ENCODE data around the gene RBM19. TPM values are rescaled to one million over a fixed set of nuclear protein-coding genes. Genes with fewer than 3 reads are reported as not detected.

Gene RBM19
- polyA plus RNA-seq, 1 donor from 2014 or later: 16.5 TPM

DNA sequence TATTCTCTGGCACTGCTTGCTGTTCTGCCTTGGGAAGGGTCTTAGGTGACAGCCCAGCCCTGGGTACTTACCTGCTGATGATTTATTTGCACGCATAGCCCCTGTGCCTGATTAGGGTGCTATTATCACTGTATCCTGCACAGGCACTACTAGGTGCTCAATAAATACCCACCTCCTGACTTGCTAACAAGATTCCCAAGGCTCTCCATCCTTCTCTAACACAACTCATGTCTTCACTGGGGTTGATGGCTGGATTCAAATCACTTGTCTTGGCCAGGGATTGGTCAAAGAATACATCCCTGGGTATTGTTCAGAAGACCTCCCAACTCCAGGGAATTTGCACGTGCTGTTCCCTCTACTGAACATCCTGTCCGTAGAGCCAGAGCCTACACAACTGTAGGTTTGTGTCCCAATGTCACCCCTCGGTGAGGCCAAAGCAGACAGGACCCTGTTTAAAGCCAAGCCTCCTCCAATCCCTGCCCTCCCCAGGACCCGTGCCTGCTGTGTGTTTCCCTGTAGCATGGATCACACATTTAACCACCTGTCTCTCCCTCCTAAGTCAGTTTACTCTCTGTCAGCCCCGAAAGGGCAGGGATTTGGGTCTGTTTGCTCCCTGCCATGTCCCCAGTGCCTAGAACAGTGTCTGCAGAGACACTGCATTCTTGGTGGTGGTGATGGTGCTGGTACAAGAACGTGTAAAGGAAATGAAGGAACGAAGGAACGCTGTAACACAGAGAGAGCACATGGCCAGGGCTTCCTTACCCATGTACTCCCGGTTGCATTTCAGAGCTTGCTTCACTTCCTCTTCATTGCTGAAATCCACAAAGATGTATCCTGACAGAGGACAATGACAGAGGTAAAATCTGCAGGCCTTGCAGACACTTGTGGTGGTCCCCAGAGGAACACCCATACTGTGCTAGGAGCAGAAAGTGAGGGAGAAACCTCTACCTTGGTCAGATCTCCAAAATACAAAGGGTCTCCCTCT is 16.5 kb downstream of the RBM19 start:
- no peaks in the 10 kb centered on the region for H3K4me1 Mint-ChIP-seq
- H3K9me3 Mint-ChIP-seq: no peaks in the 10 kb centered on the region
- no peaks in the 10 kb centered on the region for H3K27me3 Mint-ChIP-seq
- no peak overlapping the region for H3K4me3 Mint-ChIP-seq
- H3K36me3 Mint-ChIP-seq: peaks cover 11% of the 10 kb centered on the region
- peak overlapping the region in 1 of 3 donors; percentile 2 for H3K27ac Mint-ChIP-seq

DNA sequence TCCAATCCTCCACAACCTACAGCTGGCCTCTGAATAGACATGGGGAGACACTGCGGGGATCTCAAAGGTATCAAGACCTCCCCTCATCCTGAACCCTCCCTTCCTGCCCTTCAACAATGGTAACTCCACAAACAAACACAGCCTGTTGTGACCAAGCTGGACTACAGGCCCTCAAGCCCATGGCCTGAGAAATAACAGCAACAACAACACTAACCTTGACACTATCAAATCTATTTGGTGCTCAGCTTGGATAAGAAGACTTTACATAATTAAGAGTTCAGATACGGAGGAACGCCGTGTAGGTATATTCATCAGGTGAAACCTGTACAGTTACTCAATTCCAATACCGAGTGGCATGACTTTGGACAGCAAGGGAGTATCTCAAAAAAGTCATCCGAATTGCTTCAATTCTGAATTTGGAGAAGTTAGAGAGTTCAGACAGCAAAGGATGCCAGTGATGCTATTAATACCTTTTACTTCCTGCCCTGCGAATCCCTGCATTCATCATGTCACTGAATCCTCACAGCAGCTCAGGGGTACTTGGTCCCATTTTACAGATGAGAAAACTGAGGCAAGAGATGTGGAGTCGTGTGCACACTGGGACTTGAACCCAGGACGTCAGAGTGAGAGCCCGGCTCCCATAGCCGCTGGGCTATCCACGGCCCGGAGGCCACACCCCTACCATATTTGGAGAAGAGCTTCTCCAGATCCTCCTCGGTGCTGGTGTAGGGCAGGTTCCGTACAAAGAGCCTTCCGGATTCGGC is 17.8 kb downstream of the RBM19 start:
- H3K27ac Mint-ChIP-seq: no peak overlapping the region
- no peaks in the 10 kb centered on the region for H3K4me1 Mint-ChIP-seq
- H3K36me3 Mint-ChIP-seq: peaks cover 11% of the 10 kb centered on the region
- H3K9me3 Mint-ChIP-seq: no peaks in the 10 kb centered on the region
- no peak overlapping the region for H3K4me3 Mint-ChIP-seq
- no peaks in the 10 kb centered on the region for H3K27me3 Mint-ChIP-seq

DNA sequence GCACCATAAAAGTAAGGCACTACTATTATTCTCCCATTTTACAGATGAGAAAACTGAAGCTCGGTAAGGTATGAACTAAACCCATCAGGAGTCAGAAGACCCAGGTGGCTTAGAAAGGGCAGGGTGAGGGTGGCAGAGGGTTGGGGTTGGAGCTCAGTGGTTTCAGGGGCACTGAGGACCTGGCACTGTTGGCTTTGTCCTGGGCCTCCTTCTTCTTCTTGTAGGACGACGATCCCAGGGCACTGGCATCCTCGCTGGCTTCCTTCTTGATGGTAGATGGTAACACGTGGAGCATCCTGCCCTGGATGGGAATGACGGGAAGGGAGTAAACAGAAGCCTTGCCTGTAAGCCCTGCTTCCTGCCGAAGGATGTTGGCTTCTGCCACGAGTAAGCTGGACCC is 19.9 kb downstream of the RBM19 start:
- Mint-ChIP-seq H3K27me3 (no peaks in the 10 kb centered on the region), H3K9me3 (no peaks in the 10 kb centered on the region), H3K4me1 (no peaks in the 10 kb centered on the region), H3K4me3 (no peak overlapping the region), H3K36me3 (peaks cover 13% of the 10 kb centered on the region), H3K27ac (no peak overlapping the region)

DNA sequence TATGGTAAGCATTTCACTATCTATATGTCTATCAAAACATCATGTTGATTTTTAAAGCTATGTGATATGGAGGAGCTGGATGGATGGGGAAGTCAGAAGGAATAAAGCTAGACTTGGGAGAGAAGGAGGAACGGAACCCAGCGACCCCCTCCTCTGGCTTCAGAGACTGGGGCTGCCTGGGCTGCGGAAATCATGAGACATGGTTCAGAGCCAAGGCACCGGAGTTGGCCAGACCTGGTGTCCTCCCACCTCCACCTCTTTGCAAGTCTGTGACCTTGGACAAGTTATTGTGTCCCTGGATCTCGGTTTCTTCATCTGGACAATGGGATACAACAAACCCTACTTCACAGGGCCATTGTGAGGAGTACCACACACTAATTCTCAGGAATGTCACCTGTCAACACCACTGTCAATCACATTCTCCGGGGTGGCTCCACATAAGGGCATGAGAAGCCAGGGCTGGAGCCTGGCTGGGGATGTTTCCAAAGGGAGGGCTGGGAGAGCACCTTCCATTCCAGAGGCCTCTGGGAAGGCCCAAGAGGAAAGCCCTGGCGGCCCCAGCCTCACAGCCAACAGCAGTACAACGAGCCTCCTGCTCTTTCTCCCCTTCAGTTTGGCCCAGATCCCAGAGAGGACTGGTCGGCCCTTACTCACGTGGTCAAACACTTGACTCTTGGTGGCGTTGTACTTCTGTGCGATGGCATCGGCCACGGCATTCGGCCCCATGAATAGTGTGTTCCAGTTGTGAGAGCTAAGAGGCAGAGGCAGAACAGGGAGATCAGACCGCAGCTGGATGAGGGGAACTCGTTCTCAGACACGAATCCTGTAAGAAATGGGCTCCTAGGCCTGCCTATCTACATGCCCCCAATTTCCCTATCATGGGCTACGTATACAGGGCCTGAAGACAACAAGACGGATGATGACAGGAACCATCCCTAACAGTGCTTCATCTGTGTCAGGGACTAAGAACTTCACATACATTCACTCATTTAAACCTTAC is 20.7 kb downstream of the RBM19 start:
- H3K9me3 Mint-ChIP-seq: no peaks in the 10 kb centered on the region
- no peak overlapping the region for H3K4me3 Mint-ChIP-seq
- H3K27me3 Mint-ChIP-seq: no peaks in the 10 kb centered on the region
- peaks cover 11% of the 10 kb centered on the region for H3K36me3 Mint-ChIP-seq
- peak overlapping the region in 1 of 3 donors; percentile 34 for H3K27ac Mint-ChIP-seq
- no peaks in the 10 kb centered on the region for H3K4me1 Mint-ChIP-seq

DNA sequence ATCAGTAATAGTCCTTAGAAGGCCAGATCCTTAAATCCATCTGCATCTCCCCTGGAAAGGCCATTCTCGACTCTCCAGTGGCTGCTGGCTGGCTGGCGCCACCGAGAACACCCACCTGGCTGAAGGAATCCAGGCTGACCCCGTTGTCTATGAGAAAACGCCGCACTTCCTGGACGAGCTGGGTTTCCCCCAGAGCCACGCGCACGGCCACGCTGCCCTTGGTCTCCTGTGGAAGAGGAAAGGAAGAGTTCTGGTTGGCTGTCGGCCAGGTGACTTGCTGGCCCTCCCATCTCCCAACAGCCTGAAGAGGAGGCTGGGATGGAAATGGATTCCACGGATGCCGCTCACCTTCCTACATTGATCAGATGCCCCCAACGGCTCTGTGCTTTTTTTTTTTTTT is 23.9 kb downstream of the RBM19 start:
- Mint-ChIP-seq H3K9me3 (no peaks in the 10 kb centered on the region), H3K4me1 (no peaks in the 10 kb centered on the region), H3K27ac (no peak overlapping the region), H3K27me3 (no peaks in the 10 kb centered on the region), H3K4me3 (no peak overlapping the region), H3K36me3 (peaks cover 8% of the 10 kb centered on the region)

DNA sequence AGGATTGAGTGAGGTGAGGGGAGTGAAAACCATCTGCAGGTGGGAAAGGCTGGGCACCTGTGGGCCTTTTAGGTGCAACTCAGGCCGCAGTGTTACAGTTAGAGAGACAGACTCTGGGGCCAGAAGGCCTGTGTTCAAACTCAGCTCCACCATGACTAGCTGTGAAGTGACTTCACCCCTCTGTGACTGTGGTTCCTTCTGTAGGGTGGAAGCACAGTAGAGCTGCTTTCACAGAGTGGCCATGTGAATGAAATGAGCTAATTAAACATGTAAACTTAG is 25.0 kb downstream of the RBM19 start:
- Mint-ChIP-seq H3K27ac (no peak overlapping the region), H3K4me1 (no peaks in the 10 kb centered on the region), H3K27me3 (no peaks in the 10 kb centered on the region), H3K9me3 (no peaks in the 10 kb centered on the region), H3K4me3 (no peak overlapping the region), H3K36me3 (peaks cover 7% of the 10 kb centered on the region)

DNA sequence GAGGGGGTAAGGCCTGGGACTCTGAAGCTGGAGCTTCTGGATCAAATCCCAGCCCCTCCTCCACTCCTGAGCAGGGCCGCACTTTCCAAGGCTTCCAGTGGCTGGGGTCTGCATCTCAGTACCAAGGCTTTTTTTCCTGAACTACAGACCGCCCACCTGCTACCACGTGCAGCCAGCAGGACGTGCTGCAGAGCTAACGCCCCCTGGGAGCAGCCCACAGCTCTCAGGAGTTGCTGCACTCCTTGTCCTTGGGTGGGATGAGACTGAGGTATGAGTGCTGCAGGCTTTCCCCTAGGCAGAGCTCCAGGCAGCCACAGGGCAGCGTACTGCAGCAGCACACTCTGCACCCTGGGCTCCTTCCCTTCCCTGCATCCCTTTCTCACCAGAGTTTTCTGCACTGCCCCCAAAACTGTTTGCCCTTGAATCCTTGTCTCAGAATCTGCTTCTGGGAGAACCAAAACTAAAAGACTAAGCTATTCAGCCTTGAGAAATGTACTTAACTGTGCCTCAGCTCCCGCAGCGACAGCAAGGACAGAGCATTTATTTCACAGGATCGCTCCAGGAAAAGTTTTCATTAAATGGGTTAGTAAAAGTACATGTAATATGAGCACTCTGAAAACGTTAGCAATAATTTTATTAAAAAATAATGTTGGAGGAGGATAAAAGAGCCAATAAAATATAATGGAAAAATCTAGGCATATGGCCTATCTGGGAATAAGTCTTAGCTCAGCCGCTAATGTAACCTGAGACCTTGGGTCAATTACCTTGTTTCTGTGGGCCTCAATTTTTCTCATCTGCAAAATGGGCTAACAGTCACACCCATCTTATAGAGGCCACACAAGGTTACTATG is 25.5 kb downstream of the RBM19 start:
- no peak overlapping the region for H3K27ac Mint-ChIP-seq
- no peaks in the 10 kb centered on the region for H3K27me3 Mint-ChIP-seq
- no peaks in the 10 kb centered on the region for H3K4me1 Mint-ChIP-seq
- H3K36me3 Mint-ChIP-seq: peaks cover 5% of the 10 kb centered on the region
- H3K4me3 Mint-ChIP-seq: no peak overlapping the region
- no peaks in the 10 kb centered on the region for H3K9me3 Mint-ChIP-seq

DNA sequence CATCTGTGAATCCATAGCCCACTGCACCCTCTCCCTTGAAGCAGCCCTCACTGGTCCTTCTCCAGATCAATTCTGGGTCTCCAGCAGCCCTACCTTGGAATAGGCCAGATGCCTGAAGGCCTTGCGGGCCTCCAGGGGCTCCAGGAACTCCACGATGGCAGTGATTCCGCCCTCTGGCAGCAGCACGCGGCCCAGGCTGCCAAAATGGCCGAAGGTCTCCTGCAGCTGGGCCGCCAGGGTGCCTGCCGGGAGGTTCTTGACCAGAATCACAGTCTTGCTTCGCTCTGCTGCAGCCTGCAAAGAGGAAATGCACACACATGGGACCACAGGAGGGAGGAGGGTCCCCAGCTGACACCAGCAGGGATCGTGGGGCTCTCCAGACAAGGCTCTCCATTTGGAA is 26.3 kb downstream of the RBM19 start:
- no peaks in the 10 kb centered on the region for H3K4me1 Mint-ChIP-seq
- H3K9me3 Mint-ChIP-seq: no peaks in the 10 kb centered on the region
- no peaks in the 10 kb centered on the region for H3K27me3 Mint-ChIP-seq
- H3K27ac Mint-ChIP-seq: no peak overlapping the region
- no peak overlapping the region for H3K4me3 Mint-ChIP-seq
- H3K36me3 Mint-ChIP-seq: peaks cover 7% of the 10 kb centered on the region

DNA sequence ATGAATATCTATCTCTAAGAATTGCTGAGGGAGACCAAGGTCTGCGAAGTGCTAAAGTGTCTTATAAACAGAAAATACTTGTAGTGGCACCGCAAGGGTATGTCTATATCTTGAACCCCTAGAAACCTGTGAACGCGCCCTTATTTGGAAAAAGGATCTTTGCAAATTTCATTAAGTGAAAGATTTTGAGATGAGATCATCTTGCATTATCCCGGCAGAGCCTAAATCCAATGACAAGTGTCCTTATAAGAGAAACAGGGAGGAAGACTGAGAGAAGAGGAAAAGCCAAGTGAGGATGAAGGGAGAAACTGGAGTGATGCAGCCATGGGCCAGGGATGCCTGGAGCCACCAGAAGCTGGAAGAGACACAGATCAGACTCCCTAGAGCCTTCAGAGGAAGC is 27.7 kb downstream of the RBM19 start:
- Mint-ChIP-seq H3K27ac (no peak overlapping the region), H3K4me1 (no peaks in the 10 kb centered on the region), H3K9me3 (no peaks in the 10 kb centered on the region), H3K27me3 (no peaks in the 10 kb centered on the region), H3K4me3 (no peak overlapping the region), H3K36me3 (peaks cover 9% of the 10 kb centered on the region)

DNA sequence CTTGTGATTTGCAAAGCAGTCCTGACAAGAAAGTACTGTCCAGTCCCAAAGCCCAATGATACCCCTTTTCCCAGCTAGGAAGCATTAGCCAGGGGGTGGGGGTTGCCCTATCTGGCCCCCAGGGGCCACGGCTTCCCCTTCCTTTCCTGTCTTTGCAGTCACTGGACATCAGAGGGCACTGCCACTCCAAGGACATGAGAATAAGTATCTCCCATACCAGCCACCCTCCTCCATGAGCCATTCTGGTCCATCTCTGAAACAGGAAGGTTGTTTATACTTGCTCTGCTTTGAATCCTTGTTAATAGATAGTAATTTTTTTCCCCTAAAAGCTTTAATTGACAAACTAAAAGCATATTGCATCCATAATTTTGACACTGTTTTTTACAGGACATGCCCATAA is 29.7 kb downstream of the RBM19 start:
- no peaks in the 10 kb centered on the region for H3K9me3 Mint-ChIP-seq
- no peak overlapping the region for H3K27ac Mint-ChIP-seq
- no peak overlapping the region for H3K4me3 Mint-ChIP-seq
- peaks cover 6% of the 10 kb centered on the region for H3K36me3 Mint-ChIP-seq
- peaks cover 0 to under 1% (median 0%) of the 10 kb centered on the region in 3 donors for H3K4me1 Mint-ChIP-seq
- H3K27me3 Mint-ChIP-seq: no peaks in the 10 kb centered on the region

DNA sequence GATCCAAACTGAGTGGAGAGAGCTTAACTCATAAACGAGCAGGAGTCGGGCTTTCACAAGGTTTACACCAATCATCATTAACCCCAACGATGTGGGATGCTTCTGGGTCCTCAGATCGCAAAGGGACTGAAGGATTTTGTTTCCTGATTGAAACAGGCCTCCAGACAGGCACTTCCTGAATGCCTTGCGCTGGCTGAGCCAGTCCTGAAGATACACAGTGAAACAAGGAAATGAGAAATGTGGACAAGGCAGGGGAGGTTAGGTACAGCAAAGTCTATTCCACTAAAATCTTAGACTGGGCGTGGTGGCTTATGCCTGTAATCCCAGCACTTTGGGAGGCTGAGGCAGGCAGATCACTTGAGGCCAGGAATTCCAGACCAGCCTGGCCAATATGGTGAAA is 30.7 kb downstream of the RBM19 start:
- Mint-ChIP-seq H3K4me1 (peaks cover 0 to 1% (median 0%) of the 10 kb centered on the region in 3 donors), H3K4me3 (no peak overlapping the region), H3K27me3 (no peaks in the 10 kb centered on the region), H3K9me3 (no peaks in the 10 kb centered on the region), H3K27ac (no peak overlapping the region), H3K36me3 (peaks cover 9% of the 10 kb centered on the region)

DNA sequence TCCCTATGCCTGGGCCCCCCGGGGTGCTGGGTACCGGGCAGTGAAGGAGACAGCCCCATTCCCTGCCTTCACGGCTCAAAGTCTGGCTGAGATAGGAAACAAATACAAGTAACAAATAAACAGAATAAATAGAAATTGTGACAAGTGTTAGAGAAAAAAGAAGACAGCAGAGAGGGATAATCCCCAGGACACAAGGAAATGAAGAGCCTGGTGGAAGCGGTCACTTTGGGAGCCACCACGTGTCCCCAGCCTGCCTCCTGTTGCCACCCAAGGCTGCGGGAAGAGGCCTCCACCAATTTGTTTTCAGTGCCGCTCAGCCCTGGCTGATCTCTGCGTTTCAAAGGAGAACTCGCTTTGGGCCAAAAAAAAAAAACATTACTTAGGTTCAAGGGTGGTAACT is 31.2 kb downstream of the RBM19 start:
- peaks cover 0 to 1% (median 0%) of the 10 kb centered on the region in 3 donors for H3K4me1 Mint-ChIP-seq
- H3K4me3 Mint-ChIP-seq: no peak overlapping the region
- no peaks in the 10 kb centered on the region for H3K27me3 Mint-ChIP-seq
- H3K36me3 Mint-ChIP-seq: peaks cover 9% of the 10 kb centered on the region
- no peak overlapping the region for H3K27ac Mint-ChIP-seq
- no peaks in the 10 kb centered on the region for H3K9me3 Mint-ChIP-seq

DNA sequence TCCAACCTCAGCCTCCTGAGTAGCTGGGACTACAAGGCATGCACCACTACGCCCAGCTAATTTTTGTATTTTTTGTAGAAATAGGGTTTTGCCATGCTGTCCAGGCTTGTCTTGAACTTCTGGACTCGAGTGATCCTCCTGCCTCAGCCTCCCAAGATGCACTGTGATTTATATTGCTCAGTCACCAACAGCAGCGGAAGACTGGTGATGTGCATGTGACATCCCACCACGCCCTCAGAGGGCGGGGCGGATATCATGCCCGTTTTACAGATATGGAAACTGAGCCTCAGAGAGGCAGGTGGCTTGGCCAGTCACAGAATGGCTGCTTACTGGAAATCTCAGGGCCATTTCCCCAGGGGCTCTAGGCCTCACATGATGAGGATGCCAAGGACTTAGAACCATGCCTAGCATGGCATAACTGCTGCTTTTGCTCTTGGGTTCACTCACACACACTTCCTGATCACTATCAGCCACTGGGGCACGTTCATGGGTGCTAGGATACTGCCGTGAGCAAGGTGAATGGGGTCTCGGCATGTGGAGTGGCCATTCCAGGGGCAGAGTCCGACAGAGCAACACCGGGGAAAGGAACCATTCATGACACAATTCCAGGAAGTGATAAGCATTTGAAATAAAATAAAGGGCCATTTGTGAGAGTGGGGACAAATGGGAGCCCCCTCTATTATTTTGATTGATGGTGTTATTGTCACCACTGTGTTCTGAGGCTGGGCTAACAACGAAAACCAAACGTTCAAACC is 31.9 kb downstream of the RBM19 start:
- Mint-ChIP-seq H3K4me1 (peaks cover 0 to 1% (median 0%) of the 10 kb centered on the region in 3 donors), H3K36me3 (peaks cover 9% of the 10 kb centered on the region), H3K27ac (no peak overlapping the region), H3K4me3 (no peak overlapping the region), H3K27me3 (no peaks in the 10 kb centered on the region), H3K9me3 (no peaks in the 10 kb centered on the region)

Measured in IgD-negative memory B cell (primary cell).